ENCODE results near the gene NFKBIZ.
"Not testable (repeated sequence)": the region's sequence is repeated elsewhere in the genome, so short reads cannot be mapped to it uniquely, and the experiment has no call there.

Gene NFKBIZ

GRCh38 chr3:101868534-101869464, 19.5 kb downstream of the NFKBIZ start:
- no peak for DNase-seq (ENCODE audit: low read depth in 4 of 4, low spot score in 1 of 4)

GRCh38 chr3:101870138-101870537, 20.8 kb downstream of the NFKBIZ start:
- DNase-seq (ENCODE audit: low read depth in 4 of 4, low spot score in 1 of 4) = no peak

GRCh38 chr3:101873619-101874018, 24.3 kb downstream of the NFKBIZ start:
- DNase-seq (ENCODE audit: low read depth in 4 of 4, low spot score in 1 of 4) = no peak

GRCh38 chr3:101876142-101876541, 26.8 kb downstream of the NFKBIZ start:
- no peak for DNase-seq (ENCODE audit: low read depth in 4 of 4, low spot score in 1 of 4)

GRCh38 chr3:101878589-101878988, 29.3 kb downstream of the NFKBIZ start:
- no peak for DNase-seq (ENCODE audit: low read depth in 4 of 4, low spot score in 1 of 4)

- no peak for DNase-seq (ENCODE audit: low read depth in 4 of 4, low spot score in 1 of 4)
Observed at GRCh38 chr3:101879102-101879501, 29.8 kb downstream of the NFKBIZ start.

GRCh38 chr3:101879623-101880284, 30.4 kb downstream of the NFKBIZ start:
- DNase-seq (ENCODE audit: low read depth in 4 of 4, low spot score in 1 of 4) = no peak

- no peak for DNase-seq (ENCODE audit: low read depth in 4 of 4, low spot score in 1 of 4)
Observed at GRCh38 chr3:101884776-101885175, 35.5 kb downstream of the NFKBIZ start.

- DNase-seq (ENCODE audit: low read depth in 4 of 4, low spot score in 1 of 4) = not testable (repeated sequence)
Observed at GRCh38 chr3:101885584-101885983, 36.3 kb downstream of the NFKBIZ start.

GRCh38 chr3:101886626-101887025, 37.3 kb downstream of the NFKBIZ start:
- DNase-seq (ENCODE audit: low read depth in 4 of 4, low spot score in 1 of 4) = no peak

- no peak for DNase-seq (ENCODE audit: low read depth in 4 of 4, low spot score in 1 of 4)
Observed at GRCh38 chr3:101888653-101889052, 39.3 kb downstream of the NFKBIZ start.

GRCh38 chr3:101890716-101891115, 41.4 kb downstream of the NFKBIZ start:
- DNase-seq (ENCODE audit: low read depth in 4 of 4, low spot score in 1 of 4) = no peak

- no peak for DNase-seq (ENCODE audit: low read depth in 4 of 4, low spot score in 1 of 4)
Observed at GRCh38 chr3:101892648-101893047, 43.3 kb downstream of the NFKBIZ start.

- no peak for DNase-seq (ENCODE audit: low read depth in 4 of 4, low spot score in 1 of 4)
Observed at GRCh38 chr3:101896083-101896757, 46.9 kb downstream of the NFKBIZ start.

GRCh38 chr3:101897013-101897412, 47.7 kb downstream of the NFKBIZ start:
- no peak for DNase-seq (ENCODE audit: low read depth in 4 of 4, low spot score in 1 of 4)

GRCh38 chr3:101898039-101898438, 48.7 kb downstream of the NFKBIZ start:
- DNase-seq (ENCODE audit: low read depth in 4 of 4, low spot score in 1 of 4) = no peak

- no peak for DNase-seq (ENCODE audit: low read depth in 4 of 4, low spot score in 1 of 4)
Observed at GRCh38 chr3:101898752-101899169, 49.4 kb downstream of the NFKBIZ start.

- no peak for DNase-seq (ENCODE audit: low read depth in 4 of 4, low spot score in 1 of 4)
Observed at GRCh38 chr3:101900316-101900715, 51.0 kb downstream of the NFKBIZ start.

GRCh38 chr3:101900736-101901135, 51.4 kb downstream of the NFKBIZ start:
- no peak for DNase-seq (ENCODE audit: low read depth in 4 of 4, low spot score in 1 of 4)

GRCh38 chr3:101902041-101902440, 52.7 kb downstream of the NFKBIZ start:
- no peak for DNase-seq (ENCODE audit: low read depth in 4 of 4, low spot score in 1 of 4)

GRCh38 chr3:101903451-101903871, 54.1 kb downstream of the NFKBIZ start:
- no peak for DNase-seq (ENCODE audit: low read depth in 4 of 4, low spot score in 1 of 4)

GRCh38 chr3:101905573-101905972, 56.3 kb downstream of the NFKBIZ start:
- not testable (repeated sequence) for DNase-seq (ENCODE audit: low read depth in 4 of 4, low spot score in 1 of 4)
